SU-DHL-6 (cell line): ENCODE data around the gene LCP2.

Source experiments
- CTCF ChIP-seq: fragments of 200-600 bp; sonication (generic); IDR thresholded peaks from one replicate; pipeline ENCODE4 v1.5.1; 2017; ENCODE audit warnings: antibody characterized with exemption, mild to moderate bottlenecking, low read length, moderate library complexity; ENCODE audit not compliant: insufficient read depth, poor library complexity, severe bottlenecking
- EZH2phosphoT487 ChIP-seq: fragments of 200-600 bp; sonication (generic), shearing (Covaris generic); conservative IDR thresholded peaks from 2 replicates; pipeline ENCODE4 v1.6.1; 2018; ENCODE audit warnings: mild to moderate bottlenecking, antibody characterized with exemption, low read length, moderate library complexity, mixed read lengths

DNA sequence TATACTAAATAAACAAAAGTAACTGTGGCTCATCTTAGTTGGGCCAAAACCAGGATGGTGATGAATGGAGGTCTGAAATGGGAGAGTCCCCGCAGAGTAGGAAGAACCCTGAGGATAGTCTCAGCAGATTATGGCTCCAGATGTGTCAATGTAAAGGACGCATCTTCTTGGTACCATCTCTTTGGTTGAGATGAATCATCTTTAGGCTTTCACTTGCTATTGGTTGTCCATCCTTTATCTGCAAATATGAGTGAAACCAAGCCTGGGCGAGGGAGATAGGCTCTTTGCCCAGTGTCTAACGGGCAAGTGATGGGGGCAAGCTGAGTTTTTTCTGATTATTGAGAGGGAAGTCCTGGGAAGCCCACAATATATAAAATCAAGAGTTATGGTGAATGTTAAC is 19.4 kb upstream of the LCP2 start:
- TF ChIP-seq CTCF (no peak), EZH2phosphoT487 (no peak)
